GM12865 (cell line): ENCODE results near the gene DNER.

Experiments used
- DNase-seq: peaks from one replicate; pipeline ENCODE4 v3.0.0; 2010; ENCODE audit warnings: low read depth
- H3K4me3 ChIP-seq: 2 replicates; pipeline ENCODE4 v1.5.1; 2011; ENCODE audit warnings: mild to moderate bottlenecking, low read depth, low read length, control low read depth
- TF ChIP-seq, protein P1 (sequence below): IDR thresholded peaks from 2 replicates; pipeline ENCODE4 v1.5.1; 2011; ENCODE audit warnings: low read length, control low read depth, low read depth, inconsistent platforms; ENCODE audit not compliant: insufficient read depth; ENCODE audit errors: missing control alignments

Gene DNER

DNA sequence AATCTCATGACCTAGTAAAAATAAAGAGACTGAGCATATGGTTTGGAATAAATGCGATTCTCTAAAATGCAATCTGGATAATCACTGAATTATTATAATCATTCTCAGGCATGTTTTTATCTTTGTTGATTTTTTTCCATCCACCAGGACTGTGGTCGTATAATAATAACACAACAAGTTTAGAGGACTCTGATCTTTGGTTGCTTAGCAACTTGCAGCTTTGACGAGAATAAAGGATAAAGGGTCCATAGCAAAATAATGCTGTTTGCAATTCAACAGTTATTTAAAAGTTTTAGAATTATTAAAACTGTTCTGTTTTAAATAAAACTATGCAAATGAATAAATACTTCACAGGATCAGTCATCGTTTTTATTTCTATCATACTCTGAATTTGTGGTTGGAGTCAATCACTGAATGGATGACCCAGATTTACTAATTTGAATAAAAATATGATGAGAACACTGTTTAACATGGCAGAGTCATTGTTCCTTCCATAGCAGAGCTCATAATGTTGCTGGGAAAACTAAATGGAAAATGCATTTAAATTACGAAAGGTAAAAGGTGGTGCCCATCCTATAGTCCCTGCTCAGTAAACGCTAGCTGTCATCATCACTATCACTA, 29.3 kb downstream of the DNER start:
- DNase-seq: no peak
- no peak overlapping the region for H3K4me3 ChIP-seq
- TF ChIP-seq, protein P1, sequence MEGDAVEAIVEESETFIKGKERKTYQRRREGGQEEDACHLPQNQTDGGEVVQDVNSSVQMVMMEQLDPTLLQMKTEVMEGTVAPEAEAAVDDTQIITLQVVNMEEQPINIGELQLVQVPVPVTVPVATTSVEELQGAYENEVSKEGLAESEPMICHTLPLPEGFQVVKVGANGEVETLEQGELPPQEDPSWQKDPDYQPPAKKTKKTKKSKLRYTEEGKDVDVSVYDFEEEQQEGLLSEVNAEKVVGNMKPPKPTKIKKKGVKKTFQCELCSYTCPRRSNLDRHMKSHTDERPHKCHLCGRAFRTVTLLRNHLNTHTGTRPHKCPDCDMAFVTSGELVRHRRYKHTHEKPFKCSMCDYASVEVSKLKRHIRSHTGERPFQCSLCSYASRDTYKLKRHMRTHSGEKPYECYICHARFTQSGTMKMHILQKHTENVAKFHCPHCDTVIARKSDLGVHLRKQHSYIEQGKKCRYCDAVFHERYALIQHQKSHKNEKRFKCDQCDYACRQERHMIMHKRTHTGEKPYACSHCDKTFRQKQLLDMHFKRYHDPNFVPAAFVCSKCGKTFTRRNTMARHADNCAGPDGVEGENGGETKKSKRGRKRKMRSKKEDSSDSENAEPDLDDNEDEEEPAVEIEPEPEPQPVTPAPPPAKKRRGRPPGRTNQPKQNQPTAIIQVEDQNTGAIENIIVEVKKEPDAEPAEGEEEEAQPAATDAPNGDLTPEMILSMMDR: no peak

DNA sequence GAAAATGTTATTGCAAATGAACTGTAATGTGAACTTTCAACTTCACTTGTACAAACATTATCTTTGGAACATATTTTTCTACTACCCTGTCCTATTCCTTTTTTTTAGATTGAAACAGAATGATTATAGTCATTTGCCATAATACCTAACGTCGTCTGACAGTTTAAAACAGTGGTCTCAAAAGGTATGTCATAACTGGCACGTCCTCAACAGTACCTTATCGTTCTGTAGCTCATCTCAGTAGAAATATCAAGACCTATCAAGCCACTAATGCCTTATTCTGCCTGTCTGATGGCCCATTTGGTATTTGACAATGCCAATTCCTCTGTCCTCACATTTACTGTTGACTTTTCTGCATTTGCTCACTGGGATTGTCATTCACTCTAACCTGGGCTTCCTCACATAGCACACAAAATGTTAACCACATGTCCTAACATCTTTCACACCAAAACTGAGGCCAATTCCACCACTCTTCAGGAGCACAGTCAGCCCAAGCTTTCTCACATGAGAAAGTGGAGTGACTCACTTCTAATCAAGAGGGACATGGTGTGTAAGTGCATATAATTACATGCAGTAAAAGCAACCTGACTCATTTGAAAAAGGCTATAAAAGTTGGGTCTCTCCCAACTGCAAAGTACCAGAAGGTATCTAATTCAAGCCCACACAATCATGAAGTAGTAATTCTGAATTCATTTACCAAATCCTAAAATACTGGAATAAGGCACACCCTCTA, 34.8 kb downstream of the DNER start:
- no peak for DNase-seq
- TF ChIP-seq, protein P1: no peak
- no peak overlapping the region for H3K4me3 ChIP-seq

DNA sequence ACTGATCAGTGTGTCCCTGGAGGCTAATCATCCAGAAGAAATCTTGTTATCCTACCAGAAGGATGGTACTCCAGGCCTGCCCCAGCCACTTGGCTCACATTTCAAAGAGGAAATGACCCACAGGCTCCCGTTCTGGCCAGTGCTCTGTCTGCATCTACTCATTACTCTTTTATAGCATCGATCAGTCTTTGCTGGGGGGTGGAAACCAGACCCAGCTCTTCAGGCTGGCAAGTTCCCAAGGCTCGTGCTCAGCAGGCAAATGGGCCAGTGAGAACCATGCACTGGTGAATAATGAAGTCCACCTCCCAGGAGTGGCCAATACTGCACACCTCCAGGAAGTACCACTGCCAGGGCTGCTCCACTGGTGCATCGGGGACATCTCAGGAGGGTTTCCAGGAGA, 38.8 kb downstream of the DNER start:
- no peak for DNase-seq
- H3K4me3 ChIP-seq: no peak overlapping the region
- TF ChIP-seq, protein P1: no peak

DNA sequence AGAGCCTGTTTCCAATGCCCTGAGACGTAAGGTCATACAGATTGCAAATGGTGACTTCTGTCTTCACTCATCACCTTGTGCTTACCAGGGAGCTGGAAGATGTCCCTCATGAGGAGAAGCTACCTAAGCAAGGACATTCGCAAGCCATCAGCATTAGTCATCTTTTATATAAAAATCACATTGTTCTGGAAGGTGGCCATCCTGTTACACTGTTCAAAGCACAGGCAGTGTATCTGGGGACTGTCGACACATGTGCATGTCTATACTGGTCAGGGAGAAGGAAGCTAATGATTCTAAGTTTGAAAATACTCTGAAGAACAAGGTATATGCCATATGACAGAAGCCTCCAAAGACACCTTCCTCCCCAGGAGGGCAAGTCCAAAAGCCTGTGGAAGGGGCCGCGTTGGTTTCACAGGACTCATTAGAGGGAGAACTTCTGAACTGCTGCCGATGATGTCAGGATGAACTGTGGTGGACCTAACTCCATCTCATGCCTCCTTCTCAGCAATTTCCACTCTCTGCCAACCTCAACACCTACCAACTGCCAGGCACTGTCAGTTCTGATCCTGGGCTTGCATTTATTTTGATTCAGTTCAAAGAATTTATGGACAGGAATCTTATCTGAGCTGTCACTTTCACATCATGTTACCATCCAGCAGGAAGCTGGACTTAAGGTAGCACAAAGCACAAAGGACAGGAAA, 39.4 kb downstream of the DNER start:
- H3K4me3 ChIP-seq: no peak overlapping the region
- TF ChIP-seq, protein P1: no peak
- no peak for DNase-seq

DNA sequence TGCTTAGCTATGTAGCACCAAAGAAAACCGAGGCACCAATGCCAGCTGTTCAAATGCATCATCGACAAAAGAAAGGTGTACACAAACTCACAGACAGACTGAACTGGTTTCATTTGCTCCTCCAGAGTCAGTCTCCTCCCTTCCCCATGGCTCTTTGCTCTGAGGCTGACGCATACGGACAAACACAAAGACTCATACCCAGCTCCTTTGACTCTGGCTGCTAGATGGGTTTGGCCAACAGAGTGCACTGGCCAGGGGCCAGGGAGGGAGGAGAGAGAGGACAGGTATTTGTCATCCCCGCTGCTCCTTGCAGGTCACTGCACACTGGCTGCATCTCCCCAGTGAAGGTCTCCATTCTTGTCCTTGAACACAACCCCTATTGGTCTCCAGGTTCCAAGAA, 40.7 kb downstream of the DNER start:
- TF ChIP-seq, protein P1: no peak
- DNase-seq: no peak
- no peak overlapping the region for H3K4me3 ChIP-seq

DNA sequence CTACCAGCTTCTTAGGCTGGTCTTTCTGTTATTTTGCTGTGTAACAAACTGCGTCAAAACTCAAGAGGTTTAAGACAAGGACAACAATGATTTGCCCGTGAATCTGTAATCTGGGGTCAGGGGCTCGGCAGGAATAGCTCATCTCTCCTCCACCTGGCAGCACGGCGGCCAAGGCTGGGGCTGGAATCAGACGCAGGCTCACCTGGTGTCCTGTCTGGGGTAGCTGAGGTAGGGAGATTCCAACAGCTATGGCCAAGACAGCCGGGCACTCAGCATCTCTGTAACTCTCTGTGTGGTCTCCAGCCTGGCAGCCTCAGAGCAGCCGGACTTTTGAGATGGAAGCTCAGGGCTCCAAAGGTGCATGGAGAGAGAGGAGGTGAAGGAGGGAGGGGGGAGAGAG, 42.3 kb downstream of the DNER start:
- DNase-seq: no peak
- H3K4me3 ChIP-seq: no peak overlapping the region
- TF ChIP-seq, protein P1: no peak
